Measurements from ENCODE around the gene SLC22A12. TPM values are rescaled to one million over a fixed set of nuclear protein-coding genes. Genes with fewer than 3 reads are reported as not detected.

Gene SLC22A12
- polyA plus RNA-seq, 1 of the 3 experiments (the other 2 are of a cell fraction) = not detected

DNA sequence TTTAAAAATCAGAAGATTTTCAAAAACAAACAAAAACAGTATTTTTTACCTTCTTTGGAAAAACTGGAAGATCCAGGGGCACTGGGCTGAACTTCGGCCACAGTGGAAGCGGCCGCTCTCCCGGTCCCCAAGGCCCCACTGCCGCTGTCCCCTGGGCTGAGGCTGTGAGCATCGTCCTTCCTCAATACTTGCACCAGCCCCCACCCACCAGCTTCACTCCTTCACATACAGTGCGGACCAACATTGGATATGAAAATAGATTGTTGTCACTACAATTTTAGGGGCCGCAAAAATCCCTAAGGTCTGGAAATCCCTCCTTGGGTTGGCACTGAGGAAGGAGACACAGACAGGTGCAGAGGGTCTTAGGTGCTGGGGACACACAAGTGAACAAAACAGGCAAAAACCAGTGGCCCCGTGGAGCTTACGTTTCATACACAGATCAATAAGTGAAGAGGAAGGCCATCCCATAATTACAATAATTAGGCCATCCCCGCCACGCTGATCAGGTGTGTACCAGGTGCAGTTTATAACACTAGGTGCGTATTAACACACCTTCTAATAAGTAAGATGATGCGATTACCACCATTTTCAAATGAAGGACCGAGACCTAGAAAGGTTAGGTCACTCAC is 28.2 kb upstream of the SLC22A12 start (continued):
- TF ChIP-seq, protein P1, sequence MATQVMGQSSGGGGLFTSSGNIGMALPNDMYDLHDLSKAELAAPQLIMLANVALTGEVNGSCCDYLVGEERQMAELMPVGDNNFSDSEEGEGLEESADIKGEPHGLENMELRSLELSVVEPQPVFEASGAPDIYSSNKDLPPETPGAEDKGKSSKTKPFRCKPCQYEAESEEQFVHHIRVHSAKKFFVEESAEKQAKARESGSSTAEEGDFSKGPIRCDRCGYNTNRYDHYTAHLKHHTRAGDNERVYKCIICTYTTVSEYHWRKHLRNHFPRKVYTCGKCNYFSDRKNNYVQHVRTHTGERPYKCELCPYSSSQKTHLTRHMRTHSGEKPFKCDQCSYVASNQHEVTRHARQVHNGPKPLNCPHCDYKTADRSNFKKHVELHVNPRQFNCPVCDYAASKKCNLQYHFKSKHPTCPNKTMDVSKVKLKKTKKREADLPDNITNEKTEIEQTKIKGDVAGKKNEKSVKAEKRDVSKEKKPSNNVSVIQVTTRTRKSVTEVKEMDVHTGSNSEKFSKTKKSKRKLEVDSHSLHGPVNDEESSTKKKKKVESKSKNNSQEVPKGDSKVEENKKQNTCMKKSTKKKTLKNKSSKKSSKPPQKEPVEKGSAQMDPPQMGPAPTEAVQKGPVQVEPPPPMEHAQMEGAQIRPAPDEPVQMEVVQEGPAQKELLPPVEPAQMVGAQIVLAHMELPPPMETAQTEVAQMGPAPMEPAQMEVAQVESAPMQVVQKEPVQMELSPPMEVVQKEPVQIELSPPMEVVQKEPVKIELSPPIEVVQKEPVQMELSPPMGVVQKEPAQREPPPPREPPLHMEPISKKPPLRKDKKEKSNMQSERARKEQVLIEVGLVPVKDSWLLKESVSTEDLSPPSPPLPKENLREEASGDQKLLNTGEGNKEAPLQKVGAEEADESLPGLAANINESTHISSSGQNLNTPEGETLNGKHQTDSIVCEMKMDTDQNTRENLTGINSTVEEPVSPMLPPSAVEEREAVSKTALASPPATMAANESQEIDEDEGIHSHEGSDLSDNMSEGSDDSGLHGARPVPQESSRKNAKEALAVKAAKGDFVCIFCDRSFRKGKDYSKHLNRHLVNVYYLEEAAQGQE (IDR thresholded peaks at IDR 0.05; ENCODE audit: low read depth, low read length) = no peak
- TF ChIP-seq RFX5 (IDR thresholded peaks at IDR 0.05; ENCODE audit: low read length) = no peak

DNA sequence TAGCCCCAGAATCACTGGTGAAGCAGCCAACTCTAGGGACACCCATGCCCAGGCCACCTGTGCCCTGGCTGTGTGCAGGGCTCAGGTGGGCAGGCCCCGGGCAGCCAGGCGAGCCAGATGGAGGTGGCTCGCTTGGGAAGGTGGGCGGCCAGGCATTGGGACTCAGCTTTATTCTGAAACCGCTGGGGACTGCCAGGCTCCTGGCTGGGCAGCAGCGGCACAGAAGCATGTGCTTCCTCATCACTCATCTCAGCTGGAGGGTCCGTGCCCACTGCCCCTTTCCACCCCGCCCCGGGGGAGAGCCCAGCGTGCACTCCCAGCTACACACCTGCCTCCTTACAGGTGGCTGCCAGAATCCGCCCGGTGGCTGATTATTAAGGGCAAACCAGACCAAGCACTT is 27.1 kb upstream of the SLC22A12 start:
- no peaks in the 10 kb centered on the region for H3K9me3 ChIP-seq
- ChIA-PET CTCF (interaction anchor here (0.8 to 4.2 kb wide), 6 partner anchors 82 to 152 kb away, joined by 3 to 30 read pairs (median 4); no protein-coding TSS in a partner anchor), POLR2A (no interaction called here)
- H3F3A ChIP-seq (replicated peaks; ENCODE audit: insufficient read depth) = no peaks in the 10 kb centered on the region
- H3K4me2 ChIP-seq = no peak overlapping the region
- no peak for DNase-seq
- no peaks in the 10 kb centered on the region for H3K79me2 ChIP-seq (ENCODE audit: insufficient read depth)
- no peaks in the 10 kb centered on the region for H3K27me3 ChIP-seq (ENCODE audit: insufficient read depth)
- no peak overlapping the region for H3K9ac ChIP-seq
- 72% methylated on average over 5 of the region's 12 CpGs for WGBS (ENCODE audit: low lambda C conversion rate)
- no peak overlapping the region for H3K4me3 ChIP-seq (ENCODE audit: low read depth in 2 of 2, low read length in 1 of 2)
- H3K4me1 ChIP-seq (ENCODE audit: control insufficient read depth in 1 of 2, insufficient read depth in 2 of 2, low read depth in 1 of 2, low read length in 1 of 2) = peaks cover 0 to 17% of the 10 kb centered on the region in 2 experiments; a peak in 2 of 4 replicates
- H3K9me2 ChIP-seq = no peaks in the 10 kb centered on the region
- H3K36me3 ChIP-seq (replicated peaks in 1 of 2; ENCODE audit: control insufficient read depth in 1 of 2, insufficient read depth in 2 of 2, low read length in 1 of 2) = no peaks in the 10 kb centered on the region
- no peak for TF ChIP-seq POLR2AphosphoS5 (IDR thresholded peaks at IDR 0.05; ENCODE audit: low read depth, low read length)
- TF ChIP-seq PBX3 (IDR thresholded peaks at IDR 0.05) = no peak
- TF ChIP-seq TAF1 (IDR thresholded peaks at IDR 0.05; ENCODE audit: borderline replicate concordance, low read depth, low read length) = no peak
- no peak for TF ChIP-seq JUND (IDR thresholded peaks at IDR 0.05)
- TF ChIP-seq NRF1 (IDR thresholded peaks at IDR 0.05; ENCODE audit: low read depth, low read length) = no peak
- TF ChIP-seq CHD2 (IDR thresholded peaks at IDR 0.05; ENCODE audit: low read length, partially characterized antibody) = no peak
- TF ChIP-seq, protein P2, sequence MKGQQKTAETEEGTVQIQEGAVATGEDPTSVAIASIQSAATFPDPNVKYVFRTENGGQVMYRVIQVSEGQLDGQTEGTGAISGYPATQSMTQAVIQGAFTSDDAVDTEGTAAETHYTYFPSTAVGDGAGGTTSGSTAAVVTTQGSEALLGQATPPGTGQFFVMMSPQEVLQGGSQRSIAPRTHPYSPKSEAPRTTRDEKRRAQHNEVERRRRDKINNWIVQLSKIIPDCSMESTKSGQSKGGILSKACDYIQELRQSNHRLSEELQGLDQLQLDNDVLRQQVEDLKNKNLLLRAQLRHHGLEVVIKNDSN (IDR thresholded peaks at IDR 0.05; ENCODE audit: borderline replicate concordance, low read depth) = no peak
- TF ChIP-seq IRF3 (IDR thresholded peaks at IDR 0.05; ENCODE audit: low read depth, low read length) = no peak
- no peak for TF ChIP-seq FOSL2 (IDR thresholded peaks at IDR 0.05; ENCODE audit: borderline replicate concordance, low read depth)
- no peak for TF ChIP-seq YY1 (IDR thresholded peaks at IDR 0.05; ENCODE audit: low read depth)
- TF ChIP-seq MEF2A (IDR thresholded peaks at IDR 0.05; ENCODE audit: borderline replicate concordance, low read depth) = no peak
- no peak for TF ChIP-seq CTCF (IDR thresholded peaks at IDR 0.05)
- no peak for TF ChIP-seq SIN3A (IDR thresholded peaks at IDR 0.05; ENCODE audit: borderline replicate concordance, low read depth, low read length)
- TF ChIP-seq TCF12 (IDR thresholded peaks at IDR 0.05) = no peak
- TF ChIP-seq FOXM1 (IDR thresholded peaks at IDR 0.05; ENCODE audit: low read depth) = no peak
- TF ChIP-seq RFX5 (IDR thresholded peaks at IDR 0.05; ENCODE audit: low read length) = no peak
- TF ChIP-seq ZBTB33 (IDR thresholded peaks at IDR 0.05; ENCODE audit: borderline replicate concordance, low read depth) = no peak
- no peak overlapping the region for H3K27ac ChIP-seq (ENCODE audit: low read depth in 2 of 2, low read length in 1 of 2)
- no peaks in the 10 kb centered on the region for H4K20me1 ChIP-seq (ENCODE audit: insufficient read depth)
- H2AFZ ChIP-seq (ENCODE audit: low read depth) = no peak overlapping the region
